ENCODE measurements around the gene ERLEC1. TPM values are rescaled to one million over a fixed set of nuclear protein-coding genes. Genes with fewer than 3 reads are reported as not detected.

The ERLEC1 gene
- polyA plus RNA-seq, 1 donor from 2014 or later = 88.6 TPM

- Histone ChIP-seq H3F3A (ENCODE audit: insufficient read depth, low read length, poor library complexity, severe bottlenecking) (no peaks in the 10 kb centered on the region), H3K9ac (ENCODE audit: low read length) (no peak overlapping the region)
- TF ChIP-seq RAD21 (conservative IDR thresholded peaks at IDR 0.05) (no peak), SMC3 (conservative IDR thresholded peaks at IDR 0.05; ENCODE audit: poor library complexity) (no peak), CTCF (IDR thresholded peaks at IDR 0.05; ENCODE audit: poor library complexity, severe bottlenecking) (no peak), POLR2AphosphoS5 (IDR thresholded peaks at IDR 0.05) (no peak), TAF1 (IDR thresholded peaks at IDR 0.05; ENCODE audit: low read depth) (no peak), MXI1 (conservative IDR thresholded peaks at IDR 0.05; ENCODE audit: poor library complexity, severe bottlenecking) (no peak)
Observed at GRCh38 chr2:53865962-53866361, 79.1 kb downstream of the ERLEC1 start.

GRCh38 chr2:53867169-53867568 is 80.3 kb downstream of the ERLEC1 start:
- H3K27ac ChIP-seq (ENCODE audit: low read length) = no peak overlapping the region

More at GRCh38 chr2:53865962-53866361, 79.1 kb downstream of the ERLEC1 start:
- H3K9me3 ChIP-seq (ENCODE audit: low read length) = no peaks in the 10 kb centered on the region
- no peaks in the 10 kb centered on the region for H3K79me2 ChIP-seq (replicated peaks; ENCODE audit: insufficient read depth, low read length)
- peaks cover 7% of the 10 kb centered on the region for H3K36me3 ChIP-seq (ENCODE audit: insufficient read depth, low read length)
- no peaks in the 10 kb centered on the region for H3K27me3 ChIP-seq (ENCODE audit: insufficient read depth, low read depth, low read length)
- no peaks in the 10 kb centered on the region for H3K9me2 ChIP-seq (ENCODE audit: insufficient read depth, low read length)
- H3K27ac ChIP-seq (ENCODE audit: low read length) = no peak overlapping the region
- H3K4me2 ChIP-seq (ENCODE audit: low read length) = no peak overlapping the region
- no peak overlapping the region for H2AFZ ChIP-seq (ENCODE audit: low read depth, low read length)
- H4K20me1 ChIP-seq (ENCODE audit: insufficient read depth) = no peaks in the 10 kb centered on the region
- H3K4me3 ChIP-seq (ENCODE audit: low read length) = no peak overlapping the region

More at GRCh38 chr2:53867169-53867568, 80.3 kb downstream of the ERLEC1 start:
- no peak overlapping the region for H3K4me3 ChIP-seq (ENCODE audit: low read length)
- no peaks in the 10 kb centered on the region for H3K9me2 ChIP-seq (ENCODE audit: insufficient read depth, low read length)
- no peak overlapping the region for H2AFZ ChIP-seq (ENCODE audit: low read depth, low read length)
- H3K27me3 ChIP-seq (ENCODE audit: insufficient read depth, low read depth, low read length) = no peaks in the 10 kb centered on the region
- H3K79me2 ChIP-seq (replicated peaks; ENCODE audit: insufficient read depth, low read length) = no peaks in the 10 kb centered on the region
- TF ChIP-seq CTCF (IDR thresholded peaks at IDR 0.05; ENCODE audit: poor library complexity, severe bottlenecking) = no peak
- no peak for TF ChIP-seq POLR2AphosphoS5 (IDR thresholded peaks at IDR 0.05)
- TF ChIP-seq EZH2 (IDR thresholded peaks at IDR 0.05; ENCODE audit: borderline replicate concordance, insufficient read depth, low read length, poor library complexity, severe bottlenecking) = no peak
- no peak for TF ChIP-seq TAF1 (IDR thresholded peaks at IDR 0.05; ENCODE audit: low read depth)
- TF ChIP-seq MXI1 (conservative IDR thresholded peaks at IDR 0.05; ENCODE audit: poor library complexity, severe bottlenecking) = no peak
- no peak for TF ChIP-seq RAD21 (conservative IDR thresholded peaks at IDR 0.05)
- TF ChIP-seq REST (IDR thresholded peaks at IDR 0.05; ENCODE audit: borderline replicate concordance) = no peak
- no peak for TF ChIP-seq EP300 (conservative IDR thresholded peaks at IDR 0.05; ENCODE audit: poor library complexity, severe bottlenecking)
- no peak for TF ChIP-seq SMC3 (conservative IDR thresholded peaks at IDR 0.05; ENCODE audit: poor library complexity)
- H3F3A ChIP-seq (ENCODE audit: insufficient read depth, low read length, poor library complexity, severe bottlenecking) = no peaks in the 10 kb centered on the region
- H3K36me3 ChIP-seq (ENCODE audit: insufficient read depth, low read length) = peaks cover 7% of the 10 kb centered on the region
- no peaks in the 10 kb centered on the region for H4K20me1 ChIP-seq (ENCODE audit: insufficient read depth)
- no peak overlapping the region for H3K9ac ChIP-seq (ENCODE audit: low read length)
- H3K9me3 ChIP-seq (ENCODE audit: low read length) = no peaks in the 10 kb centered on the region
- H3K4me2 ChIP-seq (ENCODE audit: low read length) = no peak overlapping the region

Data from neural cell (in vitro differentiated cells).